PC-9 (cell line): ENCODE measurements around the gene ACER1.

Source experiments
- EZH2 ChIP-seq: fragments of 200-600 bp; sonication (generic); IDR thresholded peaks from 2 replicates; pipeline ENCODE4 v1.8.0; 2017; ENCODE audit warnings: antibody characterized with exemption, low read depth
- TF ChIP-seq, protein P1 (sequence below): fragments of 200-600 bp; sonication (generic); conservative IDR thresholded peaks from 2 replicates; pipeline ENCODE4 v1.6.1; 2017; ENCODE audit warnings: mixed run types, antibody characterized with exemption, mild to moderate bottlenecking, moderate library complexity

- TF ChIP-seq, protein P1, sequence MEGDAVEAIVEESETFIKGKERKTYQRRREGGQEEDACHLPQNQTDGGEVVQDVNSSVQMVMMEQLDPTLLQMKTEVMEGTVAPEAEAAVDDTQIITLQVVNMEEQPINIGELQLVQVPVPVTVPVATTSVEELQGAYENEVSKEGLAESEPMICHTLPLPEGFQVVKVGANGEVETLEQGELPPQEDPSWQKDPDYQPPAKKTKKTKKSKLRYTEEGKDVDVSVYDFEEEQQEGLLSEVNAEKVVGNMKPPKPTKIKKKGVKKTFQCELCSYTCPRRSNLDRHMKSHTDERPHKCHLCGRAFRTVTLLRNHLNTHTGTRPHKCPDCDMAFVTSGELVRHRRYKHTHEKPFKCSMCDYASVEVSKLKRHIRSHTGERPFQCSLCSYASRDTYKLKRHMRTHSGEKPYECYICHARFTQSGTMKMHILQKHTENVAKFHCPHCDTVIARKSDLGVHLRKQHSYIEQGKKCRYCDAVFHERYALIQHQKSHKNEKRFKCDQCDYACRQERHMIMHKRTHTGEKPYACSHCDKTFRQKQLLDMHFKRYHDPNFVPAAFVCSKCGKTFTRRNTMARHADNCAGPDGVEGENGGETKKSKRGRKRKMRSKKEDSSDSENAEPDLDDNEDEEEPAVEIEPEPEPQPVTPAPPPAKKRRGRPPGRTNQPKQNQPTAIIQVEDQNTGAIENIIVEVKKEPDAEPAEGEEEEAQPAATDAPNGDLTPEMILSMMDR, result no peak
- no peak for TF ChIP-seq EZH2
These were observed 60.4 kb downstream of the ACER1 start for GRCh38 chr19:6272913-6273600.
